Panc1 (cell line): ENCODE measurements around the gene DDX39B. TPM values are rescaled to one million over a fixed set of nuclear protein-coding genes. Genes with fewer than 3 reads are reported as not detected.
"Not testable (repeated sequence)": the region's sequence is repeated elsewhere in the genome, so short reads cannot be mapped to it uniquely, and the experiment has no call there.

Experiments used
- ATAC-seq: fragments of 200-7000 bp; cut with Tn5 transposase; 2 replicates; pipeline ENCODE4 v1.9.1; 2020; ENCODE audit warnings: mild to moderate bottlenecking, moderate library complexity
- BruUV-seq: library from RNA; stranded (reverse); fragments of 400-500 nt; replicated peaks from 2 replicates; lab custom pipeline; 2021; lab: Mats Ljungman, UMichigan
- CTCF ChIA-PET: fragments of 300-600 bp; sonication (Branson Sonifier 250); formaldehyde crosslinking; loops from one replicate; lab custom pipeline; 2022; ENCODE audit warnings: antibody characterized with exemption; lab: Charles Lee
- POLR2A ChIA-PET: fragments of 300-600 bp; sonication (Branson Sonifier 250); formaldehyde crosslinking; loops from one replicate; lab custom pipeline; 2022; ENCODE audit warnings: antibody characterized with exemption; lab: Charles Lee
- DNase-seq: peaks from one replicate; pipeline ENCODE4 v3.0.0-alpha.2; 2010; ENCODE audit warnings: low read depth, low spot score
- H3K27ac ChIP-seq: 2 replicates; pipeline ENCODE4 v1.5.1; 2011; ENCODE audit warnings: mild to moderate bottlenecking, low read length, inconsistent platforms
- H3K27me3 ChIP-seq: fragments of 200-500 bp; sonication (Bioruptor generic); 2 replicates; pipeline ENCODE4 v1.6.0; 2014; ENCODE audit warnings: low read length, inconsistent platforms; ENCODE audit not compliant: control insufficient read depth, insufficient read depth
- H3K36me3 ChIP-seq: fragments of 200-500 bp; sonication (Bioruptor generic); 2 replicates; pipeline ENCODE4 v1.5.1; 2014; ENCODE audit warnings: inconsistent platforms, mild to moderate bottlenecking, low read length, moderate library complexity; ENCODE audit not compliant: control insufficient read depth, insufficient read depth
- H3K4me1 ChIP-seq: 2 replicates; pipeline ENCODE4 v1.5.1; 2011; ENCODE audit warnings: inconsistent platforms, mild to moderate bottlenecking, low read length, moderate library complexity; ENCODE audit not compliant: control insufficient read depth, insufficient read depth
- H3K4me3 ChIP-seq, 2 experiments: 2 replicates each; pipeline ENCODE4 v1.5.1; 2011 to 2012; ENCODE audit warnings: low read depth in 2 of 2, low read length in 2 of 2, mild to moderate bottlenecking in 2 of 2, inconsistent platforms in 1 of 2, moderate library complexity in 1 of 2
- H3K9me3 ChIP-seq: fragments of 200-500 bp; sonication (Bioruptor generic); 2 replicates; pipeline ENCODE4 v1.5.1; 2014; ENCODE audit warnings: low read depth, mild to moderate bottlenecking, inconsistent platforms, low read length, moderate library complexity; ENCODE audit not compliant: control insufficient read depth, insufficient read depth
- CTCF ChIP-seq: fragments of 450-650 bp; IDR thresholded peaks from 2 replicates; pipeline ENCODE4 v1.5.1; 2017; ENCODE audit warnings: mild to moderate bottlenecking
- POLR2AphosphoS5 ChIP-seq: IDR thresholded peaks from 2 replicates; pipeline ENCODE4 v1.6.1; 2012; ENCODE audit warnings: mild to moderate bottlenecking, low read depth, low read length, moderate library complexity
- REST ChIP-seq, 2 experiments: IDR thresholded peaks; 2 replicates each; pipeline ENCODE4 v1.6.1; 2011 to 2012; ENCODE audit warnings: low read depth in 2 of 2, control low read depth in 1 of 2, low read length in 1 of 2, mild to moderate bottlenecking in 1 of 2, moderate library complexity in 1 of 2; ENCODE audit not compliant: insufficient read depth in 1 of 2
- SIN3A ChIP-seq: IDR thresholded peaks from 2 replicates; pipeline ENCODE4 v1.6.1; 2012; ENCODE audit warnings: low read depth, mild to moderate bottlenecking, low read length, moderate library complexity, borderline replicate concordance; ENCODE audit not compliant: insufficient read depth
- TCF7L2 ChIP-seq: IDR thresholded peaks from 2 replicates; pipeline ENCODE4 v1.6.1; 2011; ENCODE audit warnings: mild to moderate bottlenecking, low read depth, low read length, inconsistent platforms
- in situ Hi-C: cut with HindIII; loops from 2 replicates; pipeline ENCODE4 v1.10.0; 2016; ENCODE audit warnings: low sequenced_read_pairs, low pct_unique_long_range_greater_than_20kb
- intact Hi-C: fragments of 100-400 bp; cut with micrococcal nuclease; formaldehyde crosslinking; loops from one replicate; pipeline ENCODE4 v1.10.0; 2022; ENCODE audit not compliant: unreplicated experiment
- total RNA-seq: library from RNA; stranded (reverse); gene quantifications from one replicate; pipeline ENCODE4 v1.2.1, GENCODE V29; 2021; ENCODE audit not compliant: unreplicated experiment

Gene DDX39B
- total RNA-seq, 1 experiment from 2014 or later = 401 TPM

GRCh38 chr6:31486065-31486837 lies 55.6 kb downstream of the DDX39B start:
- DNase-seq, H3K27me3 ChIP-seq, in situ Hi-C loops, H3K4me1 ChIP-seq, H3K36me3 ChIP-seq, H3K9me3 ChIP-seq, H3K27ac ChIP-seq, H3K4me3 ChIP-seq, BruUV-seq, intact Hi-C loops: not testable (repeated sequence)
- ATAC-seq = peak; percentile 85
- ChIA-PET POLR2A (interaction anchor here (0.6 kb wide), 1 partner anchor 87 kb away, joined by 4 read pairs; no protein-coding TSS in a partner anchor), CTCF (interaction anchor here (1.1 kb wide), 1 partner anchor 96 kb away, joined by 3 read pairs; no protein-coding TSS in a partner anchor)

GRCh38 chr6:31485055-31485454 lies 56.7 kb downstream of the DDX39B start:
- no peaks in the 10 kb centered on the region for H3K9me3 ChIP-seq
- DNase-seq (no peak), ATAC-seq (no peak)
- H3K4me1 ChIP-seq = no peaks in the 10 kb centered on the region
- ChIA-PET CTCF (no interaction called here), POLR2A (no interaction called here)
- TF ChIP-seq REST (IDR thresholded peaks at IDR 0.05; ENCODE audit: insufficient read depth in 1 of 2, low read depth in 2 of 2, low read length in 1 of 2) (no peak), CTCF (no peak), SIN3A (no peak), POLR2AphosphoS5 (no peak), TCF7L2 (no peak)
- H3K36me3 ChIP-seq = no peaks in the 10 kb centered on the region
- in situ Hi-C loops = no loop called here
- intact Hi-C loops = no loop called here
- H3K4me3 ChIP-seq = no peak overlapping the region
- H3K27ac ChIP-seq = no peak overlapping the region
- BruUV-seq = no TSS peak
- no peaks in the 10 kb centered on the region; the same call in 1 of the 2 replicates for H3K27me3 ChIP-seq

- BruUV-seq = no TSS peak
- in situ Hi-C loops = no loop called here
- H3K27ac ChIP-seq = no peak overlapping the region
- H3K27me3 ChIP-seq = peaks cover 5% of the 10 kb centered on the region; the same call in 1 of the 2 replicates
- no peaks in the 10 kb centered on the region for H3K36me3 ChIP-seq
- ChIA-PET POLR2A (interaction anchor here (0.6 kb wide), 1 partner anchor 115 kb away, joined by 11 read pairs; no protein-coding TSS in a partner anchor), CTCF (no interaction called here)
- H3K4me1 ChIP-seq = no peaks in the 10 kb centered on the region
- TF ChIP-seq SIN3A (no peak), CTCF (no peak), POLR2AphosphoS5 (no peak), TCF7L2 (no peak), REST (IDR thresholded peaks at IDR 0.05; ENCODE audit: insufficient read depth in 1 of 2, low read depth in 2 of 2, low read length in 1 of 2) (no peak)
- DNase-seq (no peak), ATAC-seq (no peak)
- H3K4me3 ChIP-seq = no peak overlapping the region
- intact Hi-C loops = no loop called here
- no peaks in the 10 kb centered on the region for H3K9me3 ChIP-seq
Observed at GRCh38 chr6:31483392-31483791, 58.4 kb downstream of the DDX39B start.
